HS-27A (cell line): ENCODE data around the gene CHRND.
"Not testable (repeated sequence)": the region's sequence is repeated elsewhere in the genome, so short reads cannot be mapped to it uniquely, and the experiment has no call there.

ENCODE experiments used
- DNase-seq: peaks from one replicate; pipeline ENCODE4 v3.0.0-alpha.2; 2012; ENCODE audit warnings: low read depth, missing footprints

CHRND gene

GRCh38 chr2:232528746-232529460 lies 2.9 kb downstream of the CHRND start:
- no peak for DNase-seq

- DNase-seq, result no peak
Measured at GRCh38 chr2:232529806-232530547, 4.0 kb downstream of the CHRND start.

GRCh38 chr2:232530626-232531260 lies 4.8 kb downstream of the CHRND start:
- DNase-seq, result no peak

GRCh38 chr2:232532419-232532818 lies 6.5 kb downstream of the CHRND start:
- DNase-seq, result no peak

GRCh38 chr2:232532821-232533220 lies 6.9 kb downstream of the CHRND start:
- DNase-seq, result not testable (repeated sequence)

GRCh38 chr2:232533944-232534710 lies 8.2 kb downstream of the CHRND start:
- no peak for DNase-seq

GRCh38 chr2:232534940-232535651 lies 9.1 kb downstream of the CHRND start:
- DNase-seq, result no peak

- DNase-seq, result no peak
Measured at GRCh38 chr2:232535761-232536530, 10.0 kb downstream of the CHRND start.

GRCh38 chr2:232537079-232537478 lies 11.1 kb downstream of the CHRND start:
- DNase-seq, result no peak

- DNase-seq, result no peak
Measured at GRCh38 chr2:232537499-232537898, 11.5 kb downstream of the CHRND start.

GRCh38 chr2:232538671-232539070 lies 12.7 kb downstream of the CHRND start:
- DNase-seq, result no peak

GRCh38 chr2:232539298-232540231 lies 13.6 kb downstream of the CHRND start, which contains the start of gene CHRNG:
TSS of gene CHRNG (plus strand) at chr2:232539692. CDS start at chr2:232539748, 56 bp downstream.
- DNase-seq, result no peak

- no peak for DNase-seq
Measured at GRCh38 chr2:232540441-232541041, 14.6 kb downstream of the CHRND start.

- no peak for DNase-seq
Measured at GRCh38 chr2:232541195-232541960, 15.4 kb downstream of the CHRND start.

- DNase-seq, result no peak
Measured at GRCh38 chr2:232541961-232542714, 16.2 kb downstream of the CHRND start.

- no peak for DNase-seq
Measured at GRCh38 chr2:232542715-232543467, 16.9 kb downstream of the CHRND start.

GRCh38 chr2:232543491-232543890 lies 17.5 kb downstream of the CHRND start:
- no peak for DNase-seq
